ENCODE results near the gene OCEL1. TPM values are rescaled to one million over a fixed set of nuclear protein-coding genes. Genes with fewer than 3 reads are reported as not detected.
"Not testable (repeated sequence)": the region's sequence is repeated elsewhere in the genome, so short reads cannot be mapped to it uniquely, and the experiment has no call there.

Gene OCEL1
- 10 to 100 TPM; 17.5 to 21.2 (median 20.3) TPM for polyA plus RNA-seq (ENCODE audit: insufficient read length in 3 of 3)
- long read RNA-seq, donor 1, partial matches to known transcripts, result 0 of 4 reads
- long read RNA-seq, donor 1, other reads (novel, unspliced or antisense), result 0 of 4 reads
- long read RNA-seq, donor 2, partial matches to known transcripts, result 0 of 3 reads
- long read RNA-seq, donor 2, other reads (novel, unspliced or antisense), result 0 of 3 reads
- long read RNA-seq, donor 3, partial matches to known transcripts, result 46 of 158 reads
- long read RNA-seq, donor 3, other reads (novel, unspliced or antisense), result 103 of 158 reads
- long read RNA-seq, donor 4, partial matches to known transcripts, result 0 of 1 reads
- long read RNA-seq, donor 4, other reads (novel, unspliced or antisense), result 0 of 1 reads
- long read RNA-seq, donor 5, transcript OCEL1-201 (6 exons, 1,133 nt), result major isoform, 5 of 10 reads
- long read RNA-seq, donor 5, partial matches to known transcripts, result 0 of 10 reads
- long read RNA-seq, donor 5, other reads (novel, unspliced or antisense), result 0 of 10 reads
- long read RNA-seq, donor 6, partial matches to known transcripts, result 0 of 6 reads
- long read RNA-seq, donor 6, other reads (novel, unspliced or antisense), result 0 of 6 reads
- long read RNA-seq, donor 7, partial matches to known transcripts, result 0 of 5 reads
- long read RNA-seq, donor 7, other reads (novel, unspliced or antisense), result 0 of 5 reads
- long read RNA-seq, donor 8, result 0 reads
- long read RNA-seq, donor 9, transcript OCEL1-201 (6 exons, 1,133 nt), result major isoform, 5 of 7 reads
- long read RNA-seq, donor 9, partial matches to known transcripts, result 0 of 7 reads
- long read RNA-seq, donor 9, other reads (novel, unspliced or antisense), result 0 of 7 reads
- long read RNA-seq, donor 10, partial matches to known transcripts, result 0 of 7 reads
- long read RNA-seq, donor 10, other reads (novel, unspliced or antisense), result 0 of 7 reads
- long read RNA-seq, donor 11, partial matches to known transcripts, result 0 of 2 reads
- long read RNA-seq, donor 11, other reads (novel, unspliced or antisense), result 0 of 2 reads
- long read RNA-seq, donor 12, partial matches to known transcripts, result 0 of 2 reads
- long read RNA-seq, donor 12, other reads (novel, unspliced or antisense), result 0 of 2 reads
- long read RNA-seq, donor 13, result 0 reads
- long read RNA-seq, donor 14, partial matches to known transcripts, result 0 of 3 reads
- long read RNA-seq, donor 14, other reads (novel, unspliced or antisense), result 0 of 3 reads
- long read RNA-seq, donor 15, partial matches to known transcripts, result 0 of 1 reads
- long read RNA-seq, donor 15, other reads (novel, unspliced or antisense), result 0 of 1 reads
- long read RNA-seq, donor 16, transcript OCEL1-211 (6 exons, 878 nt), result major isoform, 5 of 11 reads
- long read RNA-seq, donor 16, partial matches to known transcripts, result 0 of 11 reads
- long read RNA-seq, donor 16, other reads (novel, unspliced or antisense), result 0 of 11 reads

GRCh38 chr19:17226002-17226933, at the start of gene OCEL1:
OCEL1 (plus strand) TSS chr19:17226226; CDS start chr19:17226248, 22 bp downstream.
- DNase-seq (ENCODE audit: extremely low read depth in 1 of 11, low read depth in 9 of 11, low spot score in 4 of 11), result peak; percentile 90 to 98 (median 96)

- no peak for DNase-seq (ENCODE audit: extremely low read depth in 1 of 11, low read depth in 9 of 11, low spot score in 4 of 11)
These were observed 47.7 kb upstream of the OCEL1 start for GRCh38 chr19:17178291-17178690.

- no peak for DNase-seq (ENCODE audit: extremely low read depth in 1 of 11, low read depth in 9 of 11, low spot score in 4 of 11)
These were observed 44.9 kb upstream of the OCEL1 start for GRCh38 chr19:17180997-17181702.

GRCh38 chr19:17183271-17183761, 42.7 kb upstream of the OCEL1 start:
- no peak for DNase-seq (ENCODE audit: extremely low read depth in 1 of 11, low read depth in 9 of 11, low spot score in 4 of 11)

GRCh38 chr19:17183858-17184321, 42.1 kb upstream of the OCEL1 start:
- DNase-seq (ENCODE audit: extremely low read depth in 1 of 11, low read depth in 9 of 11, low spot score in 4 of 11), result no peak

GRCh38 chr19:17184371-17184841, 41.6 kb upstream of the OCEL1 start:
- no peak for DNase-seq (ENCODE audit: extremely low read depth in 1 of 11, low read depth in 9 of 11, low spot score in 4 of 11)

- DNase-seq (ENCODE audit: extremely low read depth in 1 of 11, low read depth in 9 of 11, low spot score in 4 of 11), result no peak
These were observed 40.4 kb upstream of the OCEL1 start for GRCh38 chr19:17185590-17185989.

GRCh38 chr19:17191736-17192135, 34.3 kb upstream of the OCEL1 start:
- DNase-seq (ENCODE audit: extremely low read depth in 1 of 11, low read depth in 9 of 11, low spot score in 4 of 11), result not testable (repeated sequence)

- DNase-seq (ENCODE audit: extremely low read depth in 1 of 11, low read depth in 9 of 11, low spot score in 4 of 11), result no peak
These were observed 33.3 kb upstream of the OCEL1 start for GRCh38 chr19:17192751-17193150.

- no peak for DNase-seq (ENCODE audit: extremely low read depth in 1 of 11, low read depth in 9 of 11, low spot score in 4 of 11)
These were observed 31.4 kb upstream of the OCEL1 start for GRCh38 chr19:17194608-17195007.

- DNase-seq (ENCODE audit: extremely low read depth in 1 of 11, low read depth in 9 of 11, low spot score in 4 of 11), result no peak
These were observed 30.9 kb upstream of the OCEL1 start for GRCh38 chr19:17195106-17195505.

- DNase-seq (ENCODE audit: extremely low read depth in 1 of 11, low read depth in 9 of 11, low spot score in 4 of 11), result no peak
These were observed 29.4 kb upstream of the OCEL1 start for GRCh38 chr19:17196610-17197009.

GRCh38 chr19:17197666-17198065, 28.4 kb upstream of the OCEL1 start:
- no peak for DNase-seq (ENCODE audit: extremely low read depth in 1 of 11, low read depth in 9 of 11, low spot score in 4 of 11)

GRCh38 chr19:17200408-17201079, 25.5 kb upstream of the OCEL1 start:
- DNase-seq (ENCODE audit: extremely low read depth in 1 of 11, low read depth in 9 of 11, low spot score in 4 of 11), result no peak

- no peak for DNase-seq (ENCODE audit: extremely low read depth in 1 of 11, low read depth in 9 of 11, low spot score in 4 of 11)
These were observed 23.8 kb upstream of the OCEL1 start for GRCh38 chr19:17202249-17202648.

- DNase-seq (ENCODE audit: extremely low read depth in 1 of 11, low read depth in 9 of 11, low spot score in 4 of 11), result no peak
These were observed 23.3 kb upstream of the OCEL1 start for GRCh38 chr19:17202713-17203112.
